ENCODE data around the gene TNPO3. TPM values are rescaled to one million over a fixed set of nuclear protein-coding genes. Genes with fewer than 3 reads are reported as not detected.

TNPO3 gene
- total and polyA plus RNA-seq, 2 donors, result 17.2 to 30.7 TPM

GRCh38 chr7:128904381-128905197, 150.3 kb downstream of the TNPO3 start:
- H3K36me3 ChIP-seq (ENCODE audit: control insufficient read depth in 2 of 2, insufficient read depth in 2 of 2, low read length in 1 of 2), result no peaks in the 10 kb centered on the region
- no peak overlapping the region for H3K27ac ChIP-seq (ENCODE audit: low read depth in 1 of 2, low read length in 1 of 2)
- peak in 8 of 9 donors; percentile 42 to 83 (median 56) for DNase-seq (ENCODE audit: low read depth in 6 of 9, low spot score in 9 of 9)
- H3K27me3 ChIP-seq (ENCODE audit: control insufficient read depth in 2 of 2, insufficient read depth in 1 of 2, low read length in 1 of 2), result peaks cover 2 to 30% of the 10 kb centered on the region in 2 donors
- H3K4me3 ChIP-seq (ENCODE audit: low read length in 2 of 2), result no peak overlapping the region
- H3K4me1 ChIP-seq (ENCODE audit: control insufficient read depth in 2 of 2, insufficient read depth in 2 of 2, low read length in 2 of 2), result peaks cover 0 to 2% of the 10 kb centered on the region in 2 donors
- no peaks in the 10 kb centered on the region for H3K9me3 ChIP-seq (ENCODE audit: control insufficient read depth in 2 of 2, insufficient read depth in 1 of 2, low read length in 1 of 2)
- WGBS, result 41% methylated on average over 8 of the region's 8 CpGs

Other genes with a start within 250 kb of the TNPO3 start
- 0.71 TPM for gene FLNC, start 224.7 kb downstream of the TNPO3 start, total RNA-seq
- 0.96 TPM for gene FLNC, start 224.7 kb downstream of the TNPO3 start, polyA plus RNA-seq
- 107 TPM for gene ATP6V1F, start 192.3 kb downstream of the TNPO3 start, total RNA-seq
- 192 TPM for gene ATP6V1F, start 192.3 kb downstream of the TNPO3 start, polyA plus RNA-seq
- gene KCP, start 144.4 kb downstream of the TNPO3 start, total RNA-seq, result 0.09 TPM
- 0.34 TPM for gene KCP, start 144.4 kb downstream of the TNPO3 start, polyA plus RNA-seq
- gene IRF5, start 117.2 kb downstream of the TNPO3 start, total RNA-seq, result 10.0 TPM
- gene IRF5, start 117.2 kb downstream of the TNPO3 start, polyA plus RNA-seq, result 14.0 TPM
- gene TSPAN33, start 89.6 kb upstream of the TNPO3 start, total RNA-seq, result 29.2 TPM
- gene TSPAN33, start 89.6 kb upstream of the TNPO3 start, polyA plus RNA-seq, result 23.4 TPM
- gene SMO, start 133.5 kb upstream of the TNPO3 start, total RNA-seq, result 11.7 TPM
- gene SMO, start 133.5 kb upstream of the TNPO3 start, polyA plus RNA-seq, result 4.6 TPM
- gene AHCYL2, start 169.9 kb upstream of the TNPO3 start, total RNA-seq, result 6.6 TPM
- 6.8 TPM for gene AHCYL2, start 169.9 kb upstream of the TNPO3 start, polyA plus RNA-seq

All from thymus (tissue), 11 donors.